ENCODE data around the gene AGPS.
"Not testable (repeated sequence)": the region's sequence is repeated elsewhere in the genome, so short reads cannot be mapped to it uniquely, and the experiment has no call there.

AGPS gene

GRCh38 chr2:177547122-177547521 lies 154.5 kb downstream of the AGPS start:
- H3K27ac Mint-ChIP-seq: no peak overlapping the region
- peaks cover 11% of the 10 kb centered on the region for H3K4me1 Mint-ChIP-seq (ENCODE audit: low read depth)
- H3K36me3 Mint-ChIP-seq (ENCODE audit: low read depth): no peaks in the 10 kb centered on the region
- DNase-seq: no peak
- H3K4me3 Mint-ChIP-seq: no peak overlapping the region
- no peaks in the 10 kb centered on the region for H3K27me3 Mint-ChIP-seq
- no peaks in the 10 kb centered on the region for H3K9me3 Mint-ChIP-seq

DNA sequence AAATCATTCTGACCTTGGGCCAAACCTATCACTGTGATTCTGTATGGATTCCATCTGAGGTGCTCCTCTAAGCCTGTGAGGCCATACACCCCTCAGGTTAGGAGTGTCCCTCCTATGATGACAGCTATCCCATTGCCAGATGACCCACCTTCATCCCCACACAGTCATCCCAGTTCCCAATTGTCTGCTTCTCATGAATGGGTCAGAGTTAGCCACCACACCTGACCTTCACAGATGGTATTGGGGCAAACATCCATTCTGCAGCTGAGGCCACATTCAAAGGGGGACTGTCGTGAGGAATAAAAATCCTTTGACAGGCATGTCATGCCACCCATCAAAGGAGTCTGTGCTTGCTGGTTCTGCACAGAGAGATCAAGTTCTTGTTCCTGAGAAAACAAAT lies 155.2 kb downstream of the AGPS start:
- no peak overlapping the region for H3K27ac Mint-ChIP-seq
- DNase-seq: no peak
- no peaks in the 10 kb centered on the region for H3K9me3 Mint-ChIP-seq
- H3K4me1 Mint-ChIP-seq (ENCODE audit: low read depth): peaks cover 15% of the 10 kb centered on the region
- peaks cover 3% of the 10 kb centered on the region for H3K36me3 Mint-ChIP-seq (ENCODE audit: low read depth)
- no peaks in the 10 kb centered on the region for H3K27me3 Mint-ChIP-seq
- H3K4me3 Mint-ChIP-seq: no peak overlapping the region

GRCh38 chr2:177548636-177549035 lies 156.1 kb downstream of the AGPS start:
- no peaks in the 10 kb centered on the region for H3K27me3 Mint-ChIP-seq
- no peak for DNase-seq
- H3K4me1 Mint-ChIP-seq (ENCODE audit: low read depth): peaks cover 23% of the 10 kb centered on the region
- no peak overlapping the region for H3K27ac Mint-ChIP-seq
- H3K4me3 Mint-ChIP-seq: no peak overlapping the region
- H3K9me3 Mint-ChIP-seq: no peaks in the 10 kb centered on the region
- peaks cover 8% of the 10 kb centered on the region for H3K36me3 Mint-ChIP-seq (ENCODE audit: low read depth)

GRCh38 chr2:177549171-177549570 lies 156.6 kb downstream of the AGPS start:
- Mint-ChIP-seq H3K4me3 (no peak overlapping the region), H3K4me1 (ENCODE audit: low read depth) (peaks cover 24% of the 10 kb centered on the region), H3K36me3 (ENCODE audit: low read depth) (peaks cover 8% of the 10 kb centered on the region), H3K9me3 (no peaks in the 10 kb centered on the region), H3K27ac (no peak overlapping the region), H3K27me3 (no peaks in the 10 kb centered on the region)
- no peak for DNase-seq

- no peak for DNase-seq
- H3K27ac Mint-ChIP-seq: no peak overlapping the region
- no peaks in the 10 kb centered on the region for H3K9me3 Mint-ChIP-seq
- no peak overlapping the region for H3K4me3 Mint-ChIP-seq
- H3K36me3 Mint-ChIP-seq (ENCODE audit: low read depth): peaks cover 8% of the 10 kb centered on the region
- H3K27me3 Mint-ChIP-seq: no peaks in the 10 kb centered on the region
- H3K4me1 Mint-ChIP-seq (ENCODE audit: low read depth): peaks cover 23% of the 10 kb centered on the region
These were observed 158.0 kb downstream of the AGPS start for GRCh38 chr2:177550264-177551200.

DNA sequence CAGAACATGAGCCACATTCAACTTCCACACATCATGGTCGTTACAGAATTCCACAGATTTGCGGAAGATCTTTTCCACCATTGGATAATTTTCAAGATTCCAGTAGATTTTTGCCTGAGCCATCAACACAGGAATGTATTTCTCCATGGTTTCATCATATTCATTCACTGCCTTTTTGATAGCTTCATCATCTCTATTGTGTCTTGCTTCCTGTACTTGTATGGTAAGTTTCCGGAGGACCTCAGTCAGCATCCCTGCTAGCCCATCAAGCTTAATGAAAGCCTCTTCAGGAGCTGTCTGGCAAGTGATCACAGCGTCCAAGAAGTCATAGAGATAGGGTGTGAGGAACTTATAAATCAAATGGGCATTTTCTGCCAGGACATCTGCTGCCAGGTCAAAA lies 158.8 kb downstream of the AGPS start:
- not testable (repeated sequence) for H3K4me3 Mint-ChIP-seq; H3K36me3 Mint-ChIP-seq (ENCODE audit: low read depth); H3K9me3 Mint-ChIP-seq; H3K27me3 Mint-ChIP-seq; DNase-seq
- H3K27ac Mint-ChIP-seq: peak overlapping the region; percentile 62
- H3K4me1 Mint-ChIP-seq (ENCODE audit: low read depth): peaks cover 22% of the 10 kb centered on the region

DNA sequence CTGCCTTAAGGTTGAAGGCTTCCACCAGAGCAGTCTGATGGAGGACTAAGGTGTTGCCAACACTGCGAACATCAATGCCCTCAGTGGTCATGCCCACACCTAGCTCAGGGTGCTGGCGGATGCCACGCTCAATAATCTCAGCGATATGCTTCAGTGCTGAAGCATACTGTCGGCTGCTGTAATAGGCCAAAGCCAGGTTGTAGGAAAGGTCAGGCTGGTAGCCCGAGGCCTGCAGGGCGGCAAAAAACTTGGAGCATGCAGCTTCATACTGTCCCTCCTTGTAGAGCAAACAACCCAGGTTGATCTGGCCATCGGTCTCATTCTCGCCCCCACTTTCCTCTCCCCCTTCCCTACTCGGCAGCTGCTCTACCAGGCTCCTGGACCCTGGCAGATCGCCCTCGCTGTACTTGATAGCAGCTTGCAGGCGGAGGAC lies 159.4 kb downstream of the AGPS start:
- Mint-ChIP-seq H3K4me3 (peak overlapping the region; percentile 89), H3K9me3 (no peaks in the 10 kb centered on the region), H3K36me3 (ENCODE audit: low read depth) (peaks cover 8% of the 10 kb centered on the region), H3K27ac (peak overlapping the region; percentile 99), H3K4me1 (ENCODE audit: low read depth) (peaks cover 20% of the 10 kb centered on the region), H3K27me3 (no peaks in the 10 kb centered on the region)
- no peak for DNase-seq

DNA sequence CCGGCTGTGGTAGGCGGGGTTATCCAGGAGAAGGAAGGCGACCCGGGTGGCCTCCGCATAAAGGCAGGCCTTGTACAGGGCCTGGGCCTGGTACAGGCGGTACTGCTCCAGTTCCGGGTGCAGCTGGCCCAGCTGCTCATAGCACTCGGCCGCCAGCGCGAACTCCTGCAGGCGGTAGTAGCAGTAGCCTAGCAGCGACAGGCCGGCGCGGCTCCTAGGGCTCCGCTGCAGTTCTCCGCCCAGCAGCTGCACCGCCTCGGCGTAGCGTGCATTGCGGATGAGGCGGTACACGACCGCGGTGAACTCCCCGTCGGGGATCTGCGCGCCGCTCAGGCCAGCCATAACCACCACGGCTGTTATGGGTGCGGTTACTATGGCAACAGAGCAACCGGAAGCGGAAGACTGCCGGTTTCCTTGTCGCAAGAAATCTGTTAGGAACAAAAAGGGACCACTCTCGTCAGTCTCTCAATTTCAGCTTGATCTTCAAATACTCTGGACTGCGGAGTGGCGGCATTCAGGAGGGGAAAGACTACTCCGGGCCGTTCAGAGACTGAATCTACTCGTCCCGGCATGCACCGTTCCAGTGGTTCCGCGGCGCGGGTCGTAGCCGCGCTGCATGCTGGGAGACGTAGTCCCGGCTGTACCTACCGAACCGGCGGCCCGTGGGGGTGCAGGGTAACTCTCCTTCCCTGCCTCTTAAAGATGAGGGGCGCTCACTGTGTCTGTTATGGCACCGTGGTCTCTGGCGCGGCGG lies 160.0 kb downstream of the AGPS start:
- H3K27ac Mint-ChIP-seq: peak overlapping the region; percentile 99
- H3K4me3 Mint-ChIP-seq: peak overlapping the region; percentile 89
- H3K9me3 Mint-ChIP-seq: no peaks in the 10 kb centered on the region
- H3K4me1 Mint-ChIP-seq (ENCODE audit: low read depth): peaks cover 16% of the 10 kb centered on the region
- DNase-seq: peak; percentile 90
- no peaks in the 10 kb centered on the region for H3K27me3 Mint-ChIP-seq
- H3K36me3 Mint-ChIP-seq (ENCODE audit: low read depth): peaks cover 8% of the 10 kb centered on the region

GRCh38 chr2:177553176-177553884 lies 160.8 kb downstream of the AGPS start:
- no peak for DNase-seq
- H3K4me3 Mint-ChIP-seq: peak overlapping the region; percentile 89
- H3K4me1 Mint-ChIP-seq (ENCODE audit: low read depth): peaks cover 16% of the 10 kb centered on the region
- no peaks in the 10 kb centered on the region for H3K9me3 Mint-ChIP-seq
- peak overlapping the region; percentile 99 for H3K27ac Mint-ChIP-seq
- H3K36me3 Mint-ChIP-seq (ENCODE audit: low read depth): peaks cover 8% of the 10 kb centered on the region
- no peaks in the 10 kb centered on the region for H3K27me3 Mint-ChIP-seq

DNA sequence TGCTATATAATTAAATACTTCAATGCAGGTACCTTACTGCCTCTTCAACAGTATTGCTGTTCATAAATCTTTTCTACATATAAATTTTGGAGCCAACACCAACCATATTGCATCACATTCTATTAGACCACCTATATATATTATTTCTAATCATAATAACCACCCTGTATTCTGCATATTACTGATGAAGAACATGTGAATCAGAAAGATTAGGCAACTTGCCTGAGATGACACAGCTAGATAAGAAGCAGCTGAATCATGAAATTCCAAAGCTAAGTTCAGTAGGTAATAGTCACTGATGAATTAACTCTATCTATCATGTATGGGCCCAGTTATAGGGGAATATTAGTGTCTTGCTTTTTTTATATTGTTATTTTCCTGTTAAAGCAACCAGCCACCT lies 161.8 kb downstream of the AGPS start:
- H3K36me3 Mint-ChIP-seq (ENCODE audit: low read depth): peaks cover 8% of the 10 kb centered on the region
- H3K27ac Mint-ChIP-seq: no peak overlapping the region

DNA sequence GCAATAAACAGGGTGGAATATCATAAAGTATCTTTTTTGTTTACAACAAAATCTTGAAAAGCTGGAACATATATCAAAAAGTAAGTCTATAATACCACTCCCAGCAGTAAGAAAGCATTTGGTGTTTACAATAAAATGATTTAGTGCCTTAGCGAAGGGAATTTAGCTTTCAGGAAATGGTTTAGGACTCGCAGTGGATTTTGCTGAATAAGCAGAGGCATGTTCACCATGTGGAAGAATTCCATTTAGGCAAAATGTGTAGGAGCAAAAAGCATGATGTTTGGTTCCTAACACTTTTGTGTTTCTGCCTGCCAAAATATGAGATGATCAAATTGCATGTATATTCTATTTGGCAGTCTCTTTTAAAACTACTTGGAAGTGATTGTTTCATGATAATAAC lies 163.6 kb downstream of the AGPS start:
- H3K9me3 Mint-ChIP-seq: no peaks in the 10 kb centered on the region
- no peak overlapping the region for H3K4me3 Mint-ChIP-seq

More for the DNA sequence above, 161.8 kb downstream of the AGPS start:
- Mint-ChIP-seq H3K4me1 (ENCODE audit: low read depth) (peaks cover 16% of the 10 kb centered on the region), H3K9me3 (no peaks in the 10 kb centered on the region), H3K27me3 (no peaks in the 10 kb centered on the region), H3K4me3 (no peak overlapping the region)
- DNase-seq: no peak

GRCh38 chr2:177557794-177558193 lies 165.2 kb downstream of the AGPS start:
- H3K27me3 Mint-ChIP-seq: no peaks in the 10 kb centered on the region
- H3K36me3 Mint-ChIP-seq (ENCODE audit: low read depth): peaks cover 5% of the 10 kb centered on the region
- DNase-seq: no peak
- no peaks in the 10 kb centered on the region for H3K9me3 Mint-ChIP-seq
- H3K27ac Mint-ChIP-seq: no peak overlapping the region
- no peak overlapping the region for H3K4me3 Mint-ChIP-seq
- H3K4me1 Mint-ChIP-seq (ENCODE audit: low read depth): peaks cover 10% of the 10 kb centered on the region

More for the DNA sequence above, 163.6 kb downstream of the AGPS start:
- no peak for DNase-seq
- Mint-ChIP-seq H3K4me1 (ENCODE audit: low read depth) (peaks cover 16% of the 10 kb centered on the region), H3K27me3 (no peaks in the 10 kb centered on the region), H3K36me3 (ENCODE audit: low read depth) (peaks cover 8% of the 10 kb centered on the region), H3K27ac (no peak overlapping the region)

DNA sequence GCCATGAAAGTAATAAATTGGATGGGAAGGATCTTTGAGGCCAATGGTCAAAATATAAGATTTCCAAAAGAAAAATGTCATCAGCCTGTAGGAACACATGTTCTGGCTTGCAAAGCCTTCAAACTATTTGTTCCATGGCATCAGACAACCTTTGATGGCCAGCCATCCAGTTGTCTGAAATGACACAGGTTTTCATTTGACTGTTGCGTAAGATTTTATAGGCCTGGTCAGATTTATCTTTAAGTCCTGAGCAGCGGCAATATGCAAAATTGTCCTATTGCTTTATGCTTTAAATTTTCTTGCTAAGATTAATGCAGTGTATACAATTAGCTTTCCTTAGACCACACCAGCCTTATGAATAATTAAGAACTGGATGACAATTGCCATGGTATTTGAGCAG lies 167.1 kb downstream of the AGPS start:
- Mint-ChIP-seq H3K27ac (no peak overlapping the region), H3K36me3 (ENCODE audit: low read depth) (no peaks in the 10 kb centered on the region), H3K27me3 (no peaks in the 10 kb centered on the region), H3K4me1 (ENCODE audit: low read depth) (no peaks in the 10 kb centered on the region), H3K9me3 (no peaks in the 10 kb centered on the region), H3K4me3 (no peak overlapping the region)
- DNase-seq: no peak

DNA sequence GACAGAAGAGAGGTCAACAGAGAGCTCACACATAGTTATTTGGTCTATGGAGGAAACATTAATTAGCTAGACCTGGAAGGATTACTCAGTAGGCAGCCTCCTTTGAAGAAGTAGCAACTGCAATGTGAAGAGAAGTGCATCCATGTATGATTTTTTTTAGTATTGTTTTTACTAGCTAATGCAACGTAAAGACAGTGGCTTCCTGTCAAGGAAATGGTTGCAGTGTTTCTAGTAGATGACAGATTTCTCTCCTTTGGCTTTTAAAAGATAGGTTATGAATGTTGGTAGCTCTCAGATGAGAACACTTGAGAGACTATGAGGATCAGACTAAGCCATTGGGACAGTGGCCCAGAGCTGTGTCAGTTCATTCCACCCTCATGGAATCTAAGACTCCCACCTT lies 175.8 kb downstream of the AGPS start:
- DNase-seq: no peak

More for the DNA sequence above, 175.8 kb downstream of the AGPS start:
- H3K27ac Mint-ChIP-seq: no peak overlapping the region
- no peaks in the 10 kb centered on the region for H3K4me1 Mint-ChIP-seq (ENCODE audit: low read depth)
- H3K9me3 Mint-ChIP-seq: no peaks in the 10 kb centered on the region
- no peaks in the 10 kb centered on the region for H3K36me3 Mint-ChIP-seq (ENCODE audit: low read depth)
- H3K4me3 Mint-ChIP-seq: no peak overlapping the region
- H3K27me3 Mint-ChIP-seq: peaks cover 7% of the 10 kb centered on the region

Measured in activated T-cell treated with anti-CD3 and anti-CD28 coated beads, Interleukin-2, amount 50 U/mL, for 24 hours (primary cell).